Transverse colon (tissue), 4 donors: ENCODE results near the gene RELB. TPM values are rescaled to one million over a fixed set of nuclear protein-coding genes. Genes with fewer than 3 reads are reported as not detected.
A peak's percentile ranks its signal among the peaks of the same experiment; 100 is the strongest.

Experiments
- DNase-seq: peaks from one replicate; pipeline ENCODE4 v3.0.0-alpha.2; 2019
- H3K27ac ChIP-seq, 4 donors: fragments of 200-600 bp; sonication (generic); 2 replicates each; pipeline ENCODE4 v1.5.1; 2016 to 2018; ENCODE audit warnings: inconsistent platforms in 4 of 4
- H3K27me3 ChIP-seq: fragments of 200-600 bp; sonication (generic); 2 replicates; pipeline ENCODE4 v1.5.1; 2017; ENCODE audit warnings: inconsistent platforms
- H3K36me3 ChIP-seq, 4 donors: fragments of 200-600 bp; sonication (generic); 2 replicates each; pipeline ENCODE4 v1.5.1; 2017 to 2019; ENCODE audit warnings: inconsistent platforms in 4 of 4
- H3K4me1 ChIP-seq, 4 donors: fragments of 200-600 bp; sonication (generic); 2 replicates each; pipeline ENCODE4 v1.5.1; 2017 to 2020; ENCODE audit warnings: inconsistent platforms in 4 of 4
- H3K4me3 ChIP-seq, 4 donors: fragments of 200-600 bp; sonication (generic); 1 replicate in 1 of 4; 2 replicates in 3 of 4; pipeline versions ENCODE4 v1.5.1 to v1.6.1; 2017 to 2019; ENCODE audit warnings: inconsistent platforms in 4 of 4
- H3K9me3 ChIP-seq, 2 donors: fragments of 200-600 bp; sonication (generic); 2 replicates each; pipeline ENCODE4 v1.5.1; 2017 to 2019; ENCODE audit warnings: inconsistent platforms in 2 of 2
- CTCF ChIP-seq, 5 experiments: fragments of 200-600 bp in 3 of 5; fragments of 450-650 bp in 2 of 5; sonication (generic) in 3 of 5; IDR thresholded peaks; 1 replicate in 2 of 5; 2 replicates in 3 of 5; pipeline ENCODE4 v1.5.1; 2016 to 2017; ENCODE audit warnings: antibody characterized with exemption in 5 of 5, inconsistent platforms in 3 of 5, mild to moderate bottlenecking in 2 of 5, moderate library complexity in 1 of 5
- EP300 ChIP-seq: sonication (generic); formaldehyde crosslinking; IDR thresholded peaks from one replicate; pipeline ENCODE4 v1.6.1; 2017; ENCODE audit warnings: antibody characterized with exemption, low read depth
- POLR2A ChIP-seq: fragments of 450-650 bp; IDR thresholded peaks from one replicate; pipeline ENCODE4 v1.6.1; 2016; ENCODE audit warnings: antibody characterized with exemption, mild to moderate bottlenecking, moderate library complexity
- POLR2AphosphoS5 ChIP-seq, 3 donors: sonication (generic); formaldehyde crosslinking; IDR thresholded peaks; one replicate each; pipeline ENCODE4 v1.6.1; 2016; ENCODE audit warnings: antibody characterized with exemption in 3 of 3
- WGBS, 2 donors: methylation state at CpG; one replicate each; pipeline ENCODE4 v1.1.5; 2018; ENCODE audit warnings: low coverage in 1 of 2; 5-methylcytosine and 5-hydroxymethylcytosine counted together
- in situ Hi-C, 4 donors: fragments of 200-750 bp; cut with MboI; loops; one replicate each; pipeline versions ENCODE4 v1.15.0 to v1.15.1; 2017; ENCODE audit warnings: low sequenced_read_pairs in 3 of 4, low pct_ligation_motif_present in 1 of 4, low pct_unique_long_range_greater_than_20kb in 1 of 4
- intact Hi-C: fragments of 100-400 bp; cut with DNase I; formaldehyde crosslinking; loops from one replicate; pipeline ENCODE4 v1.15.1; 2023; ENCODE audit warnings: low total_unique reads
- total RNA-seq, 4 donors: library from RNA; depleted of rRNA; stranded (reverse); fragments of >200 nt; gene quantifications; one replicate each; pipeline ENCODE4 v1.1.0, GENCODE V29; 2016

Gene RELB
- total RNA-seq, 4 donors from 2014 or later, result 11.9 to 58.4 (median 34.8) TPM

GRCh38 chr19:45075301-45076028 is 74.2 kb downstream of the RELB start:
- peaks cover 7 to 43% (median 37%) of the 10 kb centered on the region in 4 donors for H3K4me1 ChIP-seq
- peak; percentile 92 for DNase-seq

GRCh38 chr19:45076029-45076850 is 75.0 kb downstream of the RELB start, which contains the start of gene ZNF296:
TSS of gene ZNF296 (minus strand) at chr19:45076478. CDS start at chr19:45076373, 105 bp downstream.
- Histone ChIP-seq H3K27me3 (no peaks in the 10 kb centered on the region), H3K27ac (peak within 1 kb of the TSS; percentile 88 to 92 (median 89)), H3K4me1 (peaks cover 7 to 51% (median 39%) of the 10 kb centered on the region in 4 donors), H3K4me3 (peak within 1 kb of the TSS; percentile 31 to 68 (median 57)), H3K9me3 (no peaks in the 10 kb centered on the region), H3K36me3 (peaks cover 0 to 9% (median 3%) of the 10 kb centered on the region in 4 donors)
- peak; percentile 93 for DNase-seq
- intact Hi-C loops (loop anchor here (5.0 kb wide), 1 partner anchor 34 kb away; no protein-coding TSS in a partner anchor), in situ Hi-C loops (no loop called here)
- TF ChIP-seq EP300, result no peak
- no peak for TF ChIP-seq CTCF (IDR thresholded peaks at IDR 0.05)
- TF ChIP-seq POLR2A, result peak; percentile 48
- TF ChIP-seq POLR2AphosphoS5 (IDR thresholded peaks at IDR 0.05), result peak; percentile 82 to 91 (median 87)
- 2% methylated on average over 48 of the region's 81 CpGs; no CpG with 5 or more reads in 1 of the 2 donors for WGBS, 2 donors

More at GRCh38 chr19:45075301-45076028, 74.2 kb downstream of the RELB start:
- H3K9me3 ChIP-seq, result no peaks in the 10 kb centered on the region
- peaks cover 0 to 15% (median 4%) of the 10 kb centered on the region in 4 donors for H3K36me3 ChIP-seq
- in situ Hi-C loops (no loop called here), intact Hi-C loops (loop anchor here (5.0 kb wide), 1 partner anchor 33 kb away; no protein-coding TSS in a partner anchor)
- H3K4me3 ChIP-seq, result peak overlapping the region; percentile 31 to 68 (median 57)
- no peaks in the 10 kb centered on the region for H3K27me3 ChIP-seq
- TF ChIP-seq POLR2A (peak; percentile 75), EP300 (no peak), POLR2AphosphoS5 (IDR thresholded peaks at IDR 0.05) (peak; percentile 58 to 84 (median 82)), CTCF (IDR thresholded peaks at IDR 0.05) (no peak)
- H3K27ac ChIP-seq, result peak overlapping the region; percentile 88 to 92 (median 89)
- WGBS, 2 donors, result 6 to 7% methylated on average over 6 to 24 of the region's 26 CpGs

- Histone ChIP-seq H3K9me3 (no peaks in the 10 kb centered on the region), H3K4me3 (peak overlapping the region in 2 of 4 donors; percentile 65 to 68), H3K27ac (peak overlapping the region; percentile 88 to 92 (median 89)), H3K4me1 (peaks cover 7 to 51% (median 39%) of the 10 kb centered on the region in 4 donors), H3K27me3 (no peaks in the 10 kb centered on the region), H3K36me3 (peaks cover 0 to under 1% (median 0%) of the 10 kb centered on the region in 4 donors)
- WGBS, 2 donors, result 47 to 60% methylated on average over 7 to 15 of the region's 15 CpGs
- DNase-seq, result peak; percentile 51
- TF ChIP-seq POLR2A, result no peak
- TF ChIP-seq POLR2AphosphoS5 (IDR thresholded peaks at IDR 0.05), result peak in 1 of 3 donors; percentile 9
- intact Hi-C loops, result loop anchor here (5.0 kb wide), 1 partner anchor 35 kb away; no protein-coding TSS in a partner anchor
- in situ Hi-C loops, result no loop called here
These were observed 75.8 kb downstream of the RELB start for GRCh38 chr19:45076851-45077730.
